HEK293 (cell line): ENCODE data around the gene KCNJ9.

Experiments used
- BCL11A ChIP-seq: fragments of 450-650 bp; formaldehyde crosslinking; IDR thresholded peaks from 2 replicates; pipeline ENCODE4 v1.5.1; 2016; ENCODE audit warnings: low read depth, missing biosample characterization, missing genetic modification characterization
- REST ChIP-seq: fragments of 450-650 bp; formaldehyde crosslinking; IDR thresholded peaks from 2 replicates; pipeline ENCODE4 v1.5.1; 2016; ENCODE audit warnings: missing biosample characterization, missing genetic modification characterization
- YY1 ChIP-seq: fragments of 450-650 bp; formaldehyde crosslinking; IDR thresholded peaks from 2 replicates; pipeline ENCODE4 v1.5.1; 2018; ENCODE audit warnings: missing biosample characterization, missing genetic modification characterization
- ZBTB7A ChIP-seq: fragments of 450-650 bp; formaldehyde crosslinking; IDR thresholded peaks from 2 replicates; pipeline ENCODE4 v1.5.1; 2016; ENCODE audit warnings: low read depth, missing biosample characterization, missing genetic modification characterization
- ZFP3 ChIP-seq: fragments of 450-650 bp; formaldehyde crosslinking; IDR thresholded peaks from 2 replicates; pipeline ENCODE4 v1.5.1; 2016; ENCODE audit warnings: low read depth, missing biosample characterization, missing genetic modification characterization
- ZNF121 ChIP-seq: fragments of 450-650 bp; formaldehyde crosslinking; IDR thresholded peaks from 2 replicates; pipeline ENCODE4 v1.5.1; 2016; ENCODE audit warnings: missing biosample characterization, missing genetic modification characterization
- ZNF324 ChIP-seq: fragments of 450-650 bp; formaldehyde crosslinking; IDR thresholded peaks from 2 replicates; pipeline ENCODE4 v1.5.1; 2016; ENCODE audit warnings: missing biosample characterization, missing genetic modification characterization
- ZNF350 ChIP-seq: fragments of 450-650 bp; formaldehyde crosslinking; IDR thresholded peaks from 2 replicates; pipeline ENCODE4 v1.5.0; 2017; ENCODE audit warnings: missing biosample characterization, mild to moderate bottlenecking, missing genetic modification characterization
- ZNF514 ChIP-seq: fragments of 450-650 bp; formaldehyde crosslinking; IDR thresholded peaks from 2 replicates; pipeline ENCODE4 v1.5.1; 2016; ENCODE audit warnings: missing biosample characterization, missing genetic modification characterization
- ZSCAN16 ChIP-seq: fragments of 450-650 bp; formaldehyde crosslinking; IDR thresholded peaks from 2 replicates; pipeline ENCODE4 v1.5.1; 2016; ENCODE audit warnings: missing biosample characterization, missing genetic modification characterization
- TF ChIP-seq, protein P1 (sequence below): fragments of 450-650 bp; formaldehyde crosslinking; IDR thresholded peaks from 2 replicates; pipeline ENCODE4 v1.5.1; 2016; ENCODE audit warnings: missing biosample characterization, missing genetic modification characterization

DNA sequence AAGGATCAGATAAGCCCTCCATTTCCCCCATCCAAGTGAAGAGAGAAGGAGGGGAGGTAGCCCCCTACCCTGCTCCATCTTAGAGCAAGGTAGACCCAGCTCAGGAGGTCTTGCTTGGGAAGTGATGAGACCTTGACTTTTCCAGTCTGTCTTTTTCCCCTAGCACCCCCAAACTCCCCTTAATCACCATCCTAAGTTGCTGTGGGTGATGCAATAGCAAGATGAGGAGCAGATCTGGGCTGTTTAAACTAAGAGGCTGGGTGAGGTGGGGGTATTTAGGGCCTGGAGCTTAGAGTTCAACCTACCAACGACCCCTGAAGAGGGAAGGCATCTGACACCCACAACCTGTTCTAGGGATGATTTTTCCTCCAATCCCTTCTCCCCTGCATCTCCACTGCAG, 36.0 kb downstream of the KCNJ9 start:
- TF ChIP-seq, protein P1, sequence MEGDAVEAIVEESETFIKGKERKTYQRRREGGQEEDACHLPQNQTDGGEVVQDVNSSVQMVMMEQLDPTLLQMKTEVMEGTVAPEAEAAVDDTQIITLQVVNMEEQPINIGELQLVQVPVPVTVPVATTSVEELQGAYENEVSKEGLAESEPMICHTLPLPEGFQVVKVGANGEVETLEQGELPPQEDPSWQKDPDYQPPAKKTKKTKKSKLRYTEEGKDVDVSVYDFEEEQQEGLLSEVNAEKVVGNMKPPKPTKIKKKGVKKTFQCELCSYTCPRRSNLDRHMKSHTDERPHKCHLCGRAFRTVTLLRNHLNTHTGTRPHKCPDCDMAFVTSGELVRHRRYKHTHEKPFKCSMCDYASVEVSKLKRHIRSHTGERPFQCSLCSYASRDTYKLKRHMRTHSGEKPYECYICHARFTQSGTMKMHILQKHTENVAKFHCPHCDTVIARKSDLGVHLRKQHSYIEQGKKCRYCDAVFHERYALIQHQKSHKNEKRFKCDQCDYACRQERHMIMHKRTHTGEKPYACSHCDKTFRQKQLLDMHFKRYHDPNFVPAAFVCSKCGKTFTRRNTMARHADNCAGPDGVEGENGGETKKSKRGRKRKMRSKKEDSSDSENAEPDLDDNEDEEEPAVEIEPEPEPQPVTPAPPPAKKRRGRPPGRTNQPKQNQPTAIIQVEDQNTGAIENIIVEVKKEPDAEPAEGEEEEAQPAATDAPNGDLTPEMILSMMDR (tag by site-specific recombination), result no peak
- no peak for TF ChIP-seq ZNF121 (tag by site-specific recombination)
- no peak for TF ChIP-seq ZNF350 (tag by site-specific recombination)
- TF ChIP-seq ZSCAN16 (tag by site-specific recombination), result no peak
- TF ChIP-seq BCL11A (tag by site-specific recombination), result no peak
- no peak for TF ChIP-seq ZNF324 (tag by site-specific recombination)
- TF ChIP-seq ZNF514, result no peak
- no peak for TF ChIP-seq REST (tag by site-specific recombination)
- TF ChIP-seq ZFP3 (tag by site-specific recombination), result no peak
- no peak for TF ChIP-seq ZBTB7A
- TF ChIP-seq YY1, result no peak
